CD4-positive, alpha-beta T cell (primary cell): ENCODE results near the gene MED12L. TPM values are rescaled to one million over a fixed set of nuclear protein-coding genes. Genes with fewer than 3 reads are reported as not detected.

Source experiments
- ATAC-seq: fragments of 200-7000 bp; cut with Tn5 transposase; one replicate; pipeline ENCODE4 v1.10.0; 2022; ENCODE audit warnings: mild to moderate bottlenecking; ENCODE audit not compliant: poor library complexity
- CTCF ChIA-PET: fragments of 350-600 bp; sonication (Branson Sonifier 250); formaldehyde crosslinking; loops from one replicate; lab custom pipeline; 2021; ENCODE audit warnings: antibody characterized with exemption, inconsistent platforms; lab: Charles Lee
- POLR2A ChIA-PET: fragments of 350-600 bp; sonication (Branson Sonifier 250); formaldehyde crosslinking; loops from one replicate; lab custom pipeline; 2021; ENCODE audit warnings: antibody characterized with exemption, inconsistent platforms; lab: Charles Lee
- DNase-seq, 14 experiments: peaks; one replicate each; pipeline ENCODE4 v3.0.0-alpha.2; 2013 to 2020; ENCODE audit warnings: mixed read lengths in 2 of 14
- H3K27ac ChIP-seq, 2 donors: one replicate each; pipeline versions ENCODE4 v1.5.1 to v1.7.0; 2013; ENCODE audit warnings: low read length in 2 of 2, low read depth in 1 of 2, mild to moderate bottlenecking in 1 of 2
- H3K27me3 ChIP-seq, 2 experiments: 1 replicate in 1 of 2; 2 replicates in 1 of 2; pipeline versions ENCODE4 v1.6.1 to v1.7.0; 2013; ENCODE audit warnings: low read length in 2 of 2, control low read depth in 1 of 2, mild to moderate bottlenecking in 1 of 2, moderate library complexity in 1 of 2; ENCODE audit not compliant: insufficient read depth in 2 of 2, control insufficient read depth in 1 of 2
- H3K36me3 ChIP-seq: one replicate; pipeline ENCODE4 v1.6.1; 2013; ENCODE audit warnings: low read length, control low read depth; ENCODE audit not compliant: insufficient read depth
- H3K4me1 ChIP-seq: one replicate; pipeline ENCODE4 v1.6.1; 2013; ENCODE audit warnings: low read length, control low read depth; ENCODE audit not compliant: insufficient read depth
- H3K4me3 ChIP-seq: one replicate; pipeline ENCODE4 v1.5.1; 2013; ENCODE audit warnings: mild to moderate bottlenecking, low read length, moderate library complexity
- H3K9me3 ChIP-seq, 2 experiments: 1 replicate in 1 of 2; 2 replicates in 1 of 2; pipeline versions ENCODE4 v1.6.1 to v1.7.0; 2013; ENCODE audit warnings: low read length in 2 of 2, mild to moderate bottlenecking in 2 of 2, control low read depth in 1 of 2, moderate library complexity in 1 of 2; ENCODE audit not compliant: control insufficient read depth in 1 of 2, insufficient read depth in 1 of 2
- H3K27ac Mint-ChIP-seq: one replicate; pipeline ENCODE4 v1.8.0; 2020; ENCODE audit warnings: mixed read lengths
- H3K27me3 Mint-ChIP-seq: one replicate; pipeline ENCODE4 v1.8.0; 2021; ENCODE audit warnings: mixed read lengths
- H3K36me3 Mint-ChIP-seq: one replicate; pipeline ENCODE4 v1.8.0; 2021; ENCODE audit warnings: low read depth, mixed read lengths
- H3K4me1 Mint-ChIP-seq: one replicate; pipeline ENCODE4 v1.8.0; 2021; ENCODE audit warnings: low read depth, mixed read lengths
- H3K4me3 Mint-ChIP-seq: one replicate; pipeline ENCODE4 v1.8.0; 2020; ENCODE audit warnings: mild to moderate bottlenecking, mixed read lengths
- H3K9me3 Mint-ChIP-seq: one replicate; pipeline ENCODE4 v1.8.0; 2020; ENCODE audit warnings: mixed read lengths
- CTCF ChIP-seq: fragments of 200-600 bp; IDR thresholded peaks from one replicate; pipeline ENCODE4 v1.8.0; 2022; ENCODE audit warnings: antibody characterized with exemption, mild to moderate bottlenecking
- intact Hi-C, 2 experiments: fragments of 100-400 bp; cut with DNase I in 1 of 2; cut with micrococcal nuclease in 1 of 2; formaldehyde crosslinking; loops; one replicate each; pipeline versions ENCODE4 v1.15.1 to v1.9.0; 2023 to 2025; cut with DNase I, micrococcal nuclease
- total RNA-seq, 174 experiments: library from RNA in 2 of 174; stranded (reverse) in 2 of 174; gene quantifications; one replicate each; pipeline ENCODE4 v1.2.3 and lab custom pipeline; 2021 to 2026

Gene MED12L
- total RNA-seq, 2 experiments from 2014 or later = 0.39 to 0.49 TPM

GRCh38 chr3:151256749-151257148, 171.3 kb downstream of the MED12L start:
- H3K27ac ChIP-seq = no peak overlapping the region
- Mint-ChIP-seq H3K9me3 (no peaks in the 10 kb centered on the region), H3K36me3 (no peaks in the 10 kb centered on the region), H3K4me3 (no peak overlapping the region), H3K27me3 (no peaks in the 10 kb centered on the region), H3K27ac (no peak overlapping the region), H3K4me1 (no peaks in the 10 kb centered on the region)
- H3K4me3 ChIP-seq = no peak overlapping the region
- no peak for ATAC-seq
- POLR2A ChIA-PET = interaction anchor here (1.4 kb wide), 1 partner anchor 12 kb away, joined by 4 read pairs; no protein-coding TSS in a partner anchor
- TF ChIP-seq CTCF = no peak
- no peaks in the 10 kb centered on the region for H3K9me3 ChIP-seq
- CTCF ChIA-PET = interaction anchor here (0.6 kb wide), 1 partner anchor 461 kb away, joined by 3 read pairs; no protein-coding TSS in a partner anchor
- no peaks in the 10 kb centered on the region for H3K36me3 ChIP-seq
- no peaks in the 10 kb centered on the region for H3K27me3 ChIP-seq
- no peak for DNase-seq
- no peaks in the 10 kb centered on the region for H3K4me1 ChIP-seq
- intact Hi-C loops = no loop called here

GRCh38 chr3:151259664-151260063, 174.2 kb downstream of the MED12L start:
- H3K4me1 ChIP-seq = no peaks in the 10 kb centered on the region
- intact Hi-C loops = no loop called here
- no peaks in the 10 kb centered on the region for H3K36me3 ChIP-seq
- no peak for DNase-seq
- H3K9me3 Mint-ChIP-seq = no peaks in the 10 kb centered on the region
- CTCF ChIA-PET = interaction anchor here (1.3 kb wide), 1 partner anchor 9 kb away, joined by 3 read pairs; no protein-coding TSS in a partner anchor
- POLR2A ChIA-PET = no interaction called here
- no peaks in the 10 kb centered on the region for H3K36me3 Mint-ChIP-seq
- ATAC-seq = no peak
- no peaks in the 10 kb centered on the region for H3K4me1 Mint-ChIP-seq
- H3K27ac Mint-ChIP-seq = no peak overlapping the region
- no peak overlapping the region for H3K27ac ChIP-seq
- no peak for TF ChIP-seq CTCF
- no peaks in the 10 kb centered on the region for H3K9me3 ChIP-seq
- no peak overlapping the region for H3K4me3 ChIP-seq
- H3K27me3 Mint-ChIP-seq = no peaks in the 10 kb centered on the region
- no peak overlapping the region for H3K4me3 Mint-ChIP-seq
- H3K27me3 ChIP-seq = no peaks in the 10 kb centered on the region

GRCh38 chr3:151262871-151263525, 177.5 kb downstream of the MED12L start:
- H3K9me3 ChIP-seq = no peaks in the 10 kb centered on the region
- H3K27ac ChIP-seq = no peak overlapping the region
- no peak for ATAC-seq
- no peaks in the 10 kb centered on the region for H3K36me3 ChIP-seq
- no peak overlapping the region for H3K4me3 ChIP-seq
- Mint-ChIP-seq H3K4me3 (no peak overlapping the region), H3K27ac (no peak overlapping the region), H3K27me3 (no peaks in the 10 kb centered on the region), H3K4me1 (no peaks in the 10 kb centered on the region), H3K36me3 (no peaks in the 10 kb centered on the region), H3K9me3 (no peaks in the 10 kb centered on the region)
- intact Hi-C loops = no loop called here
- no peaks in the 10 kb centered on the region for H3K4me1 ChIP-seq
- no peak for TF ChIP-seq CTCF
- POLR2A ChIA-PET = no interaction called here
- H3K27me3 ChIP-seq = no peaks in the 10 kb centered on the region
- CTCF ChIA-PET = no interaction called here
- no peak for DNase-seq
